Gastroesophageal sphincter (tissue), 3 donors: ENCODE results near the gene CLSTN2.

ENCODE experiments used
- CTCF ChIP-seq, 4 experiments: fragments of 200-600 bp in 2 of 4; fragments of 450-650 bp in 2 of 4; sonication (generic) in 1 of 4; IDR thresholded peaks; one replicate each; pipeline ENCODE4 v1.5.1; 2017 to 2019; ENCODE audit warnings: antibody characterized with exemption in 4 of 4, mild to moderate bottlenecking in 2 of 4, moderate library complexity in 2 of 4
- EP300 ChIP-seq: sonication (generic); formaldehyde crosslinking; IDR thresholded peaks from one replicate; pipeline ENCODE4 v1.6.1; 2017; ENCODE audit warnings: antibody characterized with exemption, mild to moderate bottlenecking
- POLR2A ChIP-seq, 2 donors: fragments of 450-650 bp; IDR thresholded peaks; one replicate each; pipeline ENCODE4 v1.6.1; 2017; ENCODE audit warnings: antibody characterized with exemption in 2 of 2, mild to moderate bottlenecking in 2 of 2, moderate library complexity in 1 of 2
- POLR2AphosphoS5 ChIP-seq: sonication (generic); formaldehyde crosslinking; IDR thresholded peaks from one replicate; pipeline ENCODE4 v1.6.1; 2017; ENCODE audit warnings: antibody characterized with exemption

GRCh38 chr3:140459462-140459861 is 524.5 kb downstream of the CLSTN2 start:
- TF ChIP-seq CTCF (IDR thresholded peaks at IDR 0.05) (no peak), POLR2A (IDR thresholded peaks at IDR 0.05) (no peak), EP300 (no peak), POLR2AphosphoS5 (no peak)
